K562 (cell line): ENCODE measurements around the gene MUSTN1.

Experiments used
- POLR2B ChIP-seq: fragments of 450-650 bp; IDR thresholded peaks from 2 replicates; pipeline ENCODE4 v1.6.1; 2018; ENCODE audit warnings: low read depth; ENCODE audit not compliant: partially characterized antibody
- SRSF9 ChIP-seq: fragments of 200-400 bp; formaldehyde crosslinking; IDR thresholded peaks from 2 replicates; pipeline ENCODE4 v1.6.1; 2017; ENCODE audit warnings: low read depth, low read length, borderline replicate concordance

- TF ChIP-seq SRSF9 (no peak), POLR2B (no peak)
Measured at GRCh38 chr3:52795298-52795900, 39.4 kb downstream of the MUSTN1 start.
